Measurements from ENCODE around the gene CCDC134. TPM values are rescaled to one million over a fixed set of nuclear protein-coding genes. Genes with fewer than 3 reads are reported as not detected.

Gene CCDC134
- total and polyA plus RNA-seq, 2 of the 13 experiments (the other 11 are each of a cell fraction or from before 2014, with no cell fraction given) = 4.8 to 17.4 TPM

- peaks cover 4% of the 10 kb centered on the region for H3K79me2 ChIP-seq (ENCODE audit: insufficient read depth, low read length)
- H4K20me1 ChIP-seq (ENCODE audit: insufficient read depth, low read length) = no peaks in the 10 kb centered on the region
- POLR2A ChIA-PET = interaction anchor here (1.7 kb wide), 1 partner anchor 9 kb away, joined by 4 read pairs; the partner anchor contains the start of gene CCDC134
- no peaks in the 10 kb centered on the region for H3K27me3 ChIP-seq (ENCODE audit: control insufficient read depth in 1 of 2, insufficient read depth in 2 of 2, low read length in 2 of 2)
- H3K36me3 ChIP-seq (replicated peaks in 1 of 2; ENCODE audit: control insufficient read depth in 1 of 2, insufficient read depth in 2 of 2, low read length in 2 of 2) = peaks cover 3 to 20% of the 10 kb centered on the region in 2 experiments; a peak in 3 of 5 replicates
- 96% methylated on average over 11 of the region's 12 CpGs for WGBS (ENCODE audit: low lambda C conversion rate)
- H3K9ac ChIP-seq (ENCODE audit: insufficient read depth, low read depth, low read length) = no peak overlapping the region
- DNase-seq (ENCODE audit: low spot score) (no peak), FAIRE-seq (no peak), ATAC-seq (no peak)
- no peak overlapping the region for H3K27ac ChIP-seq (ENCODE audit: extremely low read length, insufficient read depth, low read length)
- peaks cover 2% of the 10 kb centered on the region for H3K4me1 ChIP-seq (ENCODE audit: insufficient read depth, low read length)
- no peak overlapping the region for H3K4me2 ChIP-seq (ENCODE audit: low read depth, low read length)
- CTCF ChIA-PET (ENCODE audit: low intra/inter-chr PET ratio, low total read pairs) = no interaction called here
- no TSS peak for BruUV-seq (replicated peaks)
- TF ChIP-seq MIER2 (CRISPR knock-in tag; IDR thresholded peaks at IDR 0.05) (no peak), ZNF263 (CRISPR knock-in tag; IDR thresholded peaks at IDR 0.05) (peak; percentile 74)
- no peaks in the 10 kb centered on the region for H3K9me3 ChIP-seq (ENCODE audit: low read length)
- in situ Hi-C loops (cut with HindIII; ENCODE audit: extremely low pct_ligation_motif_present, low pct_unique_long_range_greater_than_20kb) = no loop called here
- no peak overlapping the region for H3K4me3 ChIP-seq (replicated peaks in 1 of 3; ENCODE audit: insufficient read depth in 1 of 3, low read depth in 2 of 3, low read length in 3 of 3)
- no peak overlapping the region for H2AFZ ChIP-seq (ENCODE audit: low read length)
- intact Hi-C loops (cut with micrococcal nuclease; ENCODE audit: unreplicated experiment) = no loop called here
Measured at GRCh38 chr22:41810022-41810421, 9.5 kb downstream of the CCDC134 start.

GRCh38 chr22:41812805-41813545 lies 12.5 kb downstream of the CCDC134 start:
- in situ Hi-C loops (cut with HindIII; ENCODE audit: extremely low pct_ligation_motif_present, low pct_unique_long_range_greater_than_20kb) = no loop called here
- ATAC-seq (no peak), DNase-seq (ENCODE audit: low spot score) (no peak), FAIRE-seq (no peak)
- Histone ChIP-seq H3K4me2 (ENCODE audit: low read depth, low read length) (no peak overlapping the region), H3K27ac (ENCODE audit: extremely low read length, insufficient read depth, low read length) (no peak overlapping the region), H3K9me3 (ENCODE audit: low read length) (no peaks in the 10 kb centered on the region), H3K36me3 (replicated peaks in 1 of 2; ENCODE audit: control insufficient read depth in 1 of 2, insufficient read depth in 2 of 2, low read length in 2 of 2) (peaks cover 3 to 33% of the 10 kb centered on the region in 2 experiments; a peak in 3 of 5 replicates), H3K4me1 (ENCODE audit: insufficient read depth, low read length) (no peaks in the 10 kb centered on the region), H3K79me2 (ENCODE audit: insufficient read depth, low read length) (no peaks in the 10 kb centered on the region), H3K4me3 (replicated peaks in 1 of 3; ENCODE audit: insufficient read depth in 1 of 3, low read depth in 2 of 3, low read length in 3 of 3) (no peak overlapping the region), H3K9ac (ENCODE audit: insufficient read depth, low read depth, low read length) (no peak overlapping the region), H3K27me3 (ENCODE audit: control insufficient read depth in 1 of 2, insufficient read depth in 2 of 2, low read length in 2 of 2) (no peaks in the 10 kb centered on the region), H4K20me1 (ENCODE audit: insufficient read depth, low read length) (no peaks in the 10 kb centered on the region), H2AFZ (ENCODE audit: low read length) (no peak overlapping the region)
- ChIA-PET CTCF (ENCODE audit: low intra/inter-chr PET ratio, low total read pairs) (no interaction called here), POLR2A (no interaction called here)
- TF ChIP-seq ZNF703 (CRISPR knock-in tag; IDR thresholded peaks at IDR 0.05; ENCODE audit: borderline replicate concordance) (no peak), ZNF629 (CRISPR knock-in tag; conservative IDR thresholded peaks at IDR 0.05) (peak; percentile 74; the same call in 1 of the 2 replicates)
- 97% methylated on average over 14 of the region's 16 CpGs for WGBS (ENCODE audit: low lambda C conversion rate)
- intact Hi-C loops (cut with micrococcal nuclease; ENCODE audit: unreplicated experiment) = no loop called here
- no TSS peak for BruUV-seq (replicated peaks)
